Body of pancreas (tissue), 4 donors: ENCODE results near the gene GAPT.

ENCODE experiments used
- POLR2A ChIP-seq, 3 donors: fragments of 450-650 bp; IDR thresholded peaks; one replicate each; pipeline ENCODE4 v1.6.1; 2016; ENCODE audit warnings: antibody characterized with exemption in 3 of 3, mild to moderate bottlenecking in 2 of 3
- TF ChIP-seq, protein P1 (sequence below), 7 experiments: fragments of 450-650 bp in 4 of 7; fragments of 200-600 bp in 3 of 7; sonication (generic) in 3 of 7; IDR thresholded peaks; one replicate each; pipeline ENCODE4 v1.5.1; 2016 to 2019; ENCODE audit warnings: antibody characterized with exemption in 7 of 7

GRCh38 chr5:58455066-58455465 lies 36.2 kb upstream of the GAPT start:
- TF ChIP-seq, protein P1, sequence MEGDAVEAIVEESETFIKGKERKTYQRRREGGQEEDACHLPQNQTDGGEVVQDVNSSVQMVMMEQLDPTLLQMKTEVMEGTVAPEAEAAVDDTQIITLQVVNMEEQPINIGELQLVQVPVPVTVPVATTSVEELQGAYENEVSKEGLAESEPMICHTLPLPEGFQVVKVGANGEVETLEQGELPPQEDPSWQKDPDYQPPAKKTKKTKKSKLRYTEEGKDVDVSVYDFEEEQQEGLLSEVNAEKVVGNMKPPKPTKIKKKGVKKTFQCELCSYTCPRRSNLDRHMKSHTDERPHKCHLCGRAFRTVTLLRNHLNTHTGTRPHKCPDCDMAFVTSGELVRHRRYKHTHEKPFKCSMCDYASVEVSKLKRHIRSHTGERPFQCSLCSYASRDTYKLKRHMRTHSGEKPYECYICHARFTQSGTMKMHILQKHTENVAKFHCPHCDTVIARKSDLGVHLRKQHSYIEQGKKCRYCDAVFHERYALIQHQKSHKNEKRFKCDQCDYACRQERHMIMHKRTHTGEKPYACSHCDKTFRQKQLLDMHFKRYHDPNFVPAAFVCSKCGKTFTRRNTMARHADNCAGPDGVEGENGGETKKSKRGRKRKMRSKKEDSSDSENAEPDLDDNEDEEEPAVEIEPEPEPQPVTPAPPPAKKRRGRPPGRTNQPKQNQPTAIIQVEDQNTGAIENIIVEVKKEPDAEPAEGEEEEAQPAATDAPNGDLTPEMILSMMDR (IDR thresholded peaks at IDR 0.05), result no peak
- TF ChIP-seq POLR2A (IDR thresholded peaks at IDR 0.05), result no peak
